G401 (cell line): Measurements from ENCODE around the gene BCL2L13. TPM values are rescaled to one million over a fixed set of nuclear protein-coding genes. Genes with fewer than 3 reads are reported as not detected.

Source experiments
- DNase-seq: peaks from one replicate; pipeline ENCODE4 v3.0.0-alpha.2; 2015; ENCODE audit warnings: low spot score
- in situ Hi-C: cut with HindIII; loops from 2 replicates; pipeline ENCODE4 v1.10.0; 2016; ENCODE audit warnings: low sequenced_read_pairs, mixed read lengths
- total RNA-seq: library from RNA; depleted of rRNA; stranded (reverse); fragments of >200 nt; shearing (Covaris generic); gene quantifications from 2 replicates; pipeline ENCODE4 v1.2.3, GENCODE V29; 2014; rRNA removed

BCL2L13 gene, protein sequence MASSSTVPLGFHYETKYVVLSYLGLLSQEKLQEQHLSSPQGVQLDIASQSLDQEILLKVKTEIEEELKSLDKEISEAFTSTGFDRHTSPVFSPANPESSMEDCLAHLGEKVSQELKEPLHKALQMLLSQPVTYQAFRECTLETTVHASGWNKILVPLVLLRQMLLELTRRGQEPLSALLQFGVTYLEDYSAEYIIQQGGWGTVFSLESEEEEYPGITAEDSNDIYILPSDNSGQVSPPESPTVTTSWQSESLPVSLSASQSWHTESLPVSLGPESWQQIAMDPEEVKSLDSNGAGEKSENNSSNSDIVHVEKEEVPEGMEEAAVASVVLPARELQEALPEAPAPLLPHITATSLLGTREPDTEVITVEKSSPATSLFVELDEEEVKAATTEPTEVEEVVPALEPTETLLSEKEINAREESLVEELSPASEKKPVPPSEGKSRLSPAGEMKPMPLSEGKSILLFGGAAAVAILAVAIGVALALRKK
- total RNA-seq = 58.6 and 63.1 TPM in 2 replicates

DNA sequence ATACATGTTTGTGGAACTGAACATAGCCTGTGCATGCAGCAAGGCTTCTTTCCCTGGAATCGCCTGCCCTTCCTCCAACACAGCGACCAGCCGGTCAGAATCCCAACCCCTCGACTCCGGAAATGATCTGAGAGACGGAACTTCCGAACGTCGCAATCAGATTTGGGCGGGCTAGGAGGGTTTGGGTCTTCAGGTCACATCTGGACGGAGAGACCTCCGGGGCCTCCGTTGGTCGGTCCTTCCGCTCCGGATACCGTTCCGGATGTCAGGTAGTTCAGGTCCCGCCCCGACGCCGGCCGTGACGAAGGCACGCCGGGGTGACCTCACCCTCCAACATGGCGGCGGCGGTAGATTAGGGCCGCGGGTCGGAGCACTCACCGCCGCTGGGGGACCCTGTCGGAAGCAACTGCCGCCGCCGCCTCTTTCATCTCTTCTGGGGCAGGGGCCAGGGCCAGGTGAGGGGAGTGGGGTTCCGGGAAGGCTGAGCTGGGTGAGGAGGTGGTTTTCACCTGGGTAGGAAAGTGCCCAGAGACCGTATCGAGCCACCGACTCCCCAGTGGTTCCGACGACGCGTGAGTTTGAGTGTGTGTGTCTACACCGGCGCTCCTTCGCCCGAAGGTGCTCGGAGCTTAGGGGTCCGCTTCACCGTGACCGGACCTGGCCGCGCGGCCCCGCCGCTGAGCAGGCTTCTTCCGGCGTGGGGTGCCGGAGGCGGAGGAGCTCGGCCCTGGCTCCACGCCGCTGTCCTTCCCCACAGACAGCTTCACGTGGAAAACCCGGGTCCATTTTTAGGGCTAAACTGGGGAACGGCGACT is at the start of gene BCL2L13:
Gene BCL2L13 (plus strand): TSS at position 326 of the 815 bp plus-strand sequence. CDS start 16,955 bp downstream, outside the sequence.
- in situ Hi-C loops = no loop called here
- DNase-seq = peak; percentile 92

GRCh38 chr22:17589810-17590375 is 48.7 kb upstream of the BCL2L13 start:
- in situ Hi-C loops = no loop called here
- DNase-seq = no peak

- DNase-seq = no peak
- in situ Hi-C loops = no loop called here
Observed at GRCh38 chr22:17590586-17590985, 48.0 kb upstream of the BCL2L13 start.

GRCh38 chr22:17592201-17592600 is 46.4 kb upstream of the BCL2L13 start:
- no peak for DNase-seq
- in situ Hi-C loops = no loop called here

DNA sequence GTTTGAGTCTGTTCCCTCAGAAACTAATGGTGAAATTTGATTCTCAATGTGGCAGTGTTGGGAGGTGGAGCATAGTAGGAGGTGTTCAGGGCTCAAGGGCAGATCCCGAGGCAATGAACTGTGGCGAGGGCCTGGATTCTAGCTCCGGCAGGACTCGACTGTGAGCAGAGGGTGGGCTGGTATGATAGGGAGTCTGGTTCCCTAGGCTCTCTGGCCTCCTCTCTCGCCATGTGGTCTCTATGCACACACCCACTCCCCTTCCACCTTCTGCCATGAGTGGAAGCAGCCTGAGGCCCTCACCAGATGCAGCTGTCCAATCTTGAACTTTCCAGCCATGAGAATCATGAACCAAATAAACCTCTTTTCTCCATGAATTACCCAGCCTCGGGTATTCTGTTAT is 42.3 kb upstream of the BCL2L13 start:
- in situ Hi-C loops = no loop called here
- DNase-seq = no peak

DNA sequence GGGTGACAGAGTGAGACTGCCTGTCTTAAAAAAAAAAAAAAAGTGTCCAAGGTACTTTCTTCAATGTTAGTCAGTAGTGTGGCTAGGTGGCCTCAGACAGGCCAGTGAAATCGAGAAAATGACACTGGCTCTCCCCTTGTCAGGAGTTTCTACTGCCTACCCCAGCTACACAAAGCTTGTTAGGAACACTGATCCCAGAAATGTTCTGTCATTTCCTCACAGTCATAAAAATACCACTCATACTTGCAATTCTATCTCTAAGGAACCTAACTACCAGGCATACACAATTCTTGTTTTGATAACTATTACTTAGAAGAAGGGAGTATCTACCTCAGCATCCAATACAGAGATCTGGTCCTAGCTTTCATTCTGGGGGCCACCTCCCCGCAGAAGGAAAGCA is 41.3 kb upstream of the BCL2L13 start:
- in situ Hi-C loops = no loop called here
- DNase-seq = no peak

DNA sequence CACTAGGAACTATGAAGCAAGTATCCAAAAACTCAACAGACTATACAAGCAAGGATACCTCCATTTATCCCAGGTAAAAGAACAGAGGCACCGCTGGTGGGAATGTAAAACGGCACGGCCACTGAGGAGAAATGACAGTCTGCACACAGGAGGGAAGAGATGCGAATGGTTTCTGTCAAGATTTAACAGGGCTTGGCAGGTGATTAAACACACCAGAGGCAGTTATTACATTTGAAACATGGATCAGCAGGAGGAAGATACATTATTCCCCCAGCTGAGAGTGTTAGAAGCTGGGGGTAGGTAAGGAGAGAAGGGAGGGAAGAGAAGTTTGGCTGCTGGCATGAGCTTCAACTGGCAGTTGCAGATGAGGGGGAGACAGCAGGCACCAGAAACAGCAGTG is 40.2 kb upstream of the BCL2L13 start:
- no peak for DNase-seq
- in situ Hi-C loops = no loop called here

DNA sequence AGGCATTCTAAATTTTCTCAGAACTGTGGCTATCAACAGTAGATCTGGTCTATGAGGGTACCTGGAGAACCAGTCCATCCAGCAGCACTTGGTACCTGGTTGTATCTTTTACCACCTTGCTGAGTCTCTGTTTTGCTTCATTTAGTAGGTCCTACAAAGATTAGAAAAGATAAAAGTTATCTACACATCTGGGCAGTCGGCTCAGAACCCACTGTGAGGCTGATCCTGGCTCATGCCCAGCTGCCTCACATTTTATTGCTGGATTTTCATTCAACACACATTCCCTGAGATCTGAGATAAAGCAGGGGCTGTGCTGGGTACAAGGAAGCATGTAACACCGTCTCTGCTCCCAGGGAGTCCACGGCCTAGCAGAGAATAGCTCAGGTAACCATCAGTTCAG is 37.5 kb upstream of the BCL2L13 start:
- in situ Hi-C loops = no loop called here
- no peak for DNase-seq

DNA sequence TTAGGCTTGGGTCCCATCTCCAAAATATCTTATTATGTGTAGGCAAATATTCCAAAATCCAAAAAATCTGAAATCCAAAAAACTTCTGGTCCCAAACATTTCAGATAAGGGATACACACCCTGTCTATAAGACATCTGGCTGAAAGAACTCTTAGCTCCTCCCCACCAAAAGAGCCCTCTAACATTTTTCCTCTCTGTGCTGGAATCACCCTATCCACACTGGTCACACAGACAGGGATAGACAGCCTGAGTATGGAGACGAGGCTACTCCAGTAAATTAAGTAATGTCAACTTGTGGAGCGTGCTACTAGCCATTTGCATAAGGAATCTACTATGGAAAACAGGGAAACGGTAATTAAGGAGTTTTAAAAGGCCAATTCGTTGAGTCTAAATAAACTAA is 34.9 kb upstream of the BCL2L13 start:
- in situ Hi-C loops = no loop called here
- DNase-seq = no peak

DNA sequence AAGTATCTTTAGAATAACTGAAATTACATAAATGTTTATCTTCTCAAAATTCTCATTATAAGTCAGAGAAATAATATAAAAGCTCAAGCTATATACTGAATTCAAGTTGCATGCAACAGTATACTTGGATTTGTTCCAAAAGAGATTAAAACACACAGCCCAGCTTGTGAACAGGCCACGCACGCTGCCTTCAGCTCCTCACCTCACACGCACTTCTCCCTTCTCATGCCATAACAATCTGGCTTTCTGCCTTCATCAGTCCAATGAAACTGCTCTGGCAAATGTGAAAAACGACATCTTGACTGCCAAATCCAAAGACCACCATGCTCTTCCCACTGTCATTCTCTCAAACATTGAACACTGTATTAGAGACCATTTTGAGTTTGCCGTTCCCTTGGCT is 32.1 kb upstream of the BCL2L13 start:
- in situ Hi-C loops = no loop called here
- DNase-seq = peak; percentile 25

GRCh38 chr22:17607891-17608521 is 30.6 kb upstream of the BCL2L13 start:
- no peak for DNase-seq
- in situ Hi-C loops = no loop called here

DNA sequence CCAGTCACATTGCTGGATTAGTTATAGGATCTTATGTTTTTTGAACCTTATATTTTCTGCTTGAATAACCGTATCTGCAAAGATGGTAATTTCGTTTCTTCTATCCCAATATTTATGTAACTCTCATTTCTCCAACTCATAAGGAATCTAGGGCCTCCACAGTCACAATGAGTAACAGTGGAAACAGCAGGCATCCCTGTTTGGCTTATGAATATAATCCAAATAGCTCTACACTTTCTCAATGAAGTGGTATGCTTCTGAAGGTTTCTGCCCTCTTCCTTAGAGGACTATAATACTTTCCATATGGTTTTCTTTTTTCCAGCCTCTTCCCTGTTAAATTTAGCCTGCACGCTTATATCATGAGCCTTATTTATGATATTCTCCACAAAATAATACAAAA is 26.5 kb upstream of the BCL2L13 start:
- in situ Hi-C loops = no loop called here

DNA sequence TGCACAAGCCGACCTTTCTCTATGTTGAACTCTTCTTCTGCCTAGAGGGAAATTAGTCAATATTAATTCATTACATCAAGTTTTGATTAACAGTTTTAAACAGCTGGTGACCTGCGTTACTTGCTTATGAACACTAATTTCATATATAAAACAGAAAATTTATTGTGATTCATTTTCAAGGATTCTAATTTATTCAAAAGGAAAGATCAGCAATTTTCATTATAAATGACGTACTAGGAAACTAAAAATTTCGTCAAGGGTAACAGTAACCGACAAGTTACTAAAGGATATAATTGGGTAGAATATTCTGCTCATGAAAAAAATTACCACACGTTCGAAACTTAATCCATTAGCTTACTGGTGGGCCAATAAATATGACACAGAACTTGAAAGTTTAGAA is 25.3 kb upstream of the BCL2L13 start:
- no peak for DNase-seq
- in situ Hi-C loops = no loop called here

More for the DNA sequence above, 26.5 kb upstream of the BCL2L13 start:
- no peak for DNase-seq

DNA sequence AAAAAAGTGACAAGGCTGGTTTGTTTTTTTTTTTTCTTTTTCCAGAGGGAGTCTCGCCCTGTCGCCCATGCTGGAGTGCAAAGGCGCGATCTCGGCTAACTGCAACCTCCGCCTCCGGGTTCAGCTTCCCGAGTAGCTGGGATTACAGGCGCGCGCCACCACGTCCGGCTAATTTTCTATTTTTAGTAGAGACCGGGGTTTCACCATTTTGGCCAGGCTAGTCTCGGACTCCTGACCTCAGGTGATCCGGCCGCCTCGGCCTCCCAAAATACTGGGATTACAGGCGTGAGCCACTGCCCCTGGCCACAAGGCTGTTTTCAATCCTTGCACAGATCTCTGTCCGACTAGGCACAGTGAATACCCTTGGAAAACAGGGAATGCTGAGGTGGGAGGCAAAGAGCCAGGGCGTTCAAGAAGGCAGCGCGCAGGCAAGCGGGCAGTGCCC is 10.6 kb upstream of the BCL2L13 start:
- DNase-seq = no peak
- in situ Hi-C loops = no loop called here

GRCh38 chr22:17628406-17629172 is 10.0 kb upstream of the BCL2L13 start, which contains the start of gene ATP6V1E1:
Gene ATP6V1E1 (minus strand): TSS chr22:17628749. CDS start chr22:17628635, 114 bp downstream.
- in situ Hi-C loops = no loop called here
- DNase-seq = peak; percentile 98

DNA sequence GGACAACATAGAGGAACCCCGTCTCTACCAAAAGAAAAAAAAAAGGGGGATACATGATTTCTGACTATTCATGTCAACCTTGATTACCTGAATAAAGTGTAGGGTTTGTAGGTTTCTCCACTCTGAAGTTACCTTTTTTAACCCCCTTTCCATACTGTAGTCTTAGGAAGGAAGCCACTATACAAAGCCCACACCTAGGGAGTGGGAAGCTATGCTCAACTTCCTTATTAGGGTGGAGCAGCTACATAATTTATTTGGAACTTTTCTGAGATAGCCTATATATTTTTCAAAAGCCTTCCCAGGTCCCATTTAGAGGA is 9.4 kb upstream of the BCL2L13 start:
- no peak for DNase-seq
- in situ Hi-C loops = no loop called here

- in situ Hi-C loops = no loop called here
- no peak for DNase-seq
Observed at GRCh38 chr22:17629641-17630040, 8.9 kb upstream of the BCL2L13 start.

GRCh38 chr22:17631076-17631565 is 7.4 kb upstream of the BCL2L13 start:
- no peak for DNase-seq
- in situ Hi-C loops = no loop called here
